Measurements from ENCODE around the gene DCTN1.

- TF ChIP-seq MAX (IDR thresholded peaks at IDR 0.05; ENCODE audit: insufficient read depth, insufficient read length) (no peak), POLR2AphosphoS5 (IDR thresholded peaks at IDR 0.05; ENCODE audit: insufficient read depth, low read depth, low read length) (no peak), CTCF (IDR thresholded peaks at IDR 0.05; ENCODE audit: extremely low read depth in 1 of 2, insufficient read depth in 1 of 2, low read depth in 1 of 2, low read length in 2 of 2) (no peak), GATA2 (IDR thresholded peaks at IDR 0.05; ENCODE audit: insufficient read depth, insufficient read length, low read depth, low read length) (no peak), POLR2A (IDR thresholded peaks at IDR 0.05; ENCODE audit: low read depth, low read length) (no peak), JUN (IDR thresholded peaks at IDR 0.05; ENCODE audit: borderline replicate concordance, insufficient read depth, insufficient read length, low read depth) (no peak), MYC (IDR thresholded peaks at IDR 0.05; ENCODE audit: low read depth, low read length) (no peak), EZH2 (IDR thresholded peaks at IDR 0.05; ENCODE audit: borderline replicate concordance, low read depth, low read length, severe bottlenecking) (no peak), FOS (IDR thresholded peaks at IDR 0.05; ENCODE audit: borderline replicate concordance, insufficient read depth, low read length) (no peak)
Observed at GRCh38 chr2:74401891-74402290, 21.8 kb upstream of the DCTN1 start.
